ENCODE results near the gene PLD3.
A peak's percentile ranks its signal among the peaks of the same experiment; 100 is the strongest.

PLD3 gene

DNA sequence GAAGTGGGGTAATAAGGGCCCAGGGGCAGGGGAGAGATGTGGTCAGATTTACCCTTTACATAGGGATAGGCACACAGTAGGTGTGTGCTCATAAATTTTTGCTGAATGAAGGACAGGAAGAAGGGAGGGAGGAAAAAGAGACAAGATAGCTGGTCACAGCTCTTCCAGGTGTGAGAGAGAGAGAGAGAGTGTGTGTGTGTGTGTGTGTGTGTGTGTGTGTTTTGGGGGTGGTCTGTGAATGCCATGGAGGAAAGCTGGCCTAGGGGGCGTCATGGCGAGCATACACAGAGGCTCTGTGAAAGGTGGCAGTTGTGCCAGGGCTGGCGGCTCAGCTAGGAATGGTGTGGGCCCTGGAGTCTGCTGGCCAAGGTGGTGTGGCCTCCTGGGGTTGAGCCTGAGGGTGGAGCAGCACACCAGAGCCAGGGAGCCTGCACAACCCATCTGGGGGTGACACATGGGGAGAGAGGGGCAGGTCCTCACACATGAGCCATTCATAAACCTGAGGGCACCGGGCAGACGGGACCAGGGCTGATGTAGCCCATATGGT lies 70.6 kb downstream of the PLD3 start:
- H3K4me3 ChIP-seq (ENCODE audit: low read depth, low read length): no peak overlapping the region
- no peaks in the 10 kb centered on the region for H3K36me3 ChIP-seq
- no peaks in the 10 kb centered on the region for H3K27me3 ChIP-seq (ENCODE audit: insufficient read depth, low read depth, severe bottlenecking)
- H3K27ac ChIP-seq: no peak overlapping the region
- no peaks in the 10 kb centered on the region for H3K9me3 ChIP-seq (ENCODE audit: severe bottlenecking)
- TF ChIP-seq, protein P1, sequence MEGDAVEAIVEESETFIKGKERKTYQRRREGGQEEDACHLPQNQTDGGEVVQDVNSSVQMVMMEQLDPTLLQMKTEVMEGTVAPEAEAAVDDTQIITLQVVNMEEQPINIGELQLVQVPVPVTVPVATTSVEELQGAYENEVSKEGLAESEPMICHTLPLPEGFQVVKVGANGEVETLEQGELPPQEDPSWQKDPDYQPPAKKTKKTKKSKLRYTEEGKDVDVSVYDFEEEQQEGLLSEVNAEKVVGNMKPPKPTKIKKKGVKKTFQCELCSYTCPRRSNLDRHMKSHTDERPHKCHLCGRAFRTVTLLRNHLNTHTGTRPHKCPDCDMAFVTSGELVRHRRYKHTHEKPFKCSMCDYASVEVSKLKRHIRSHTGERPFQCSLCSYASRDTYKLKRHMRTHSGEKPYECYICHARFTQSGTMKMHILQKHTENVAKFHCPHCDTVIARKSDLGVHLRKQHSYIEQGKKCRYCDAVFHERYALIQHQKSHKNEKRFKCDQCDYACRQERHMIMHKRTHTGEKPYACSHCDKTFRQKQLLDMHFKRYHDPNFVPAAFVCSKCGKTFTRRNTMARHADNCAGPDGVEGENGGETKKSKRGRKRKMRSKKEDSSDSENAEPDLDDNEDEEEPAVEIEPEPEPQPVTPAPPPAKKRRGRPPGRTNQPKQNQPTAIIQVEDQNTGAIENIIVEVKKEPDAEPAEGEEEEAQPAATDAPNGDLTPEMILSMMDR (IDR thresholded peaks at IDR 0.05; ENCODE audit: low read depth, low read length): no peak
- no peak for DNase-seq

DNA sequence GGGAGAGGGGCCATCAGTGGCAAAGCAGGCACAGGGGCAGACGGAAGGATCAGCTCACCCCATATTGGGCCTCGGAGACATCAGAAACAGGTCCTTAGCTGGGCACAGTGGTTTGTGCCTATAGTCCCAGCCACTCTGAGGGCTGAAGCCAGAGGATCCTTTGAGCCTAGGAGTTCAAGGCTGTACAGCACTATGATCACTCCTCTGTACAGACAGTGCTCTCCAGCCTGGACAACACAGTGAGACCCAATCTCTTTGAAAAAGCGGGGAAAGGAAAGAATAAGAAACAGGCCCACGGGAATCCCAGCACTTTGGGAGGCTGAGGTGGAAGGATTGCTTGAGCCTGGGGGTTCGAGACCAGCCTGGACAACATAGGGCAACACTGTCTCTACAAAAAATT lies 71.3 kb downstream of the PLD3 start:
- DNase-seq: no peak
- Histone ChIP-seq H3K27ac (no peak overlapping the region), H3K27me3 (ENCODE audit: insufficient read depth, low read depth, severe bottlenecking) (no peaks in the 10 kb centered on the region), H3K9me3 (ENCODE audit: severe bottlenecking) (no peaks in the 10 kb centered on the region), H3K36me3 (no peaks in the 10 kb centered on the region), H3K4me3 (ENCODE audit: low read depth, low read length) (no peak overlapping the region)
- TF ChIP-seq, protein P1 (IDR thresholded peaks at IDR 0.05; ENCODE audit: low read depth, low read length): no peak

DNA sequence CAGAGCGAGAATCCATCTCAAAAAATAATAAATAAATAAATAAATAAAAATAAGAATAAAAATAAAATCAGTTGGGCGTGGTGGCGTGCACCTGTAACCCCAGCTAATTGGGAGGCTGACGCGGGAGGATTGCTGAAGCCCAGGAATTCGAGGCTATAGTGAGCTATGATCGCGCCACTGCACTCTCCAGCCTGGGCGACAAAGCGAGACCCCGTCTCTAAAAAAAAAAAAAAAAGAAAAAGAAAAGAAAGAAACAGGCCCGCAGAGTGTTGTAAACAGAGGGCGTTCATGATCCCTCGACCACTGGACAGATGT lies 71.9 kb downstream of the PLD3 start:
- DNase-seq: no peak
- no peaks in the 10 kb centered on the region for H3K27me3 ChIP-seq (ENCODE audit: insufficient read depth, low read depth, severe bottlenecking)
- H3K36me3 ChIP-seq: 0 out of 2 replicates have a peak, but pooled peaks cover 1% of the 10 kb centered on the region
- TF ChIP-seq, protein P1 (IDR thresholded peaks at IDR 0.05; ENCODE audit: low read depth, low read length): no peak
- no peaks in the 10 kb centered on the region for H3K9me3 ChIP-seq (ENCODE audit: severe bottlenecking)
- H3K27ac ChIP-seq: peak overlapping the region; percentile 96
- peak overlapping the region; percentile 84 for H3K4me3 ChIP-seq (ENCODE audit: low read depth, low read length)

DNA sequence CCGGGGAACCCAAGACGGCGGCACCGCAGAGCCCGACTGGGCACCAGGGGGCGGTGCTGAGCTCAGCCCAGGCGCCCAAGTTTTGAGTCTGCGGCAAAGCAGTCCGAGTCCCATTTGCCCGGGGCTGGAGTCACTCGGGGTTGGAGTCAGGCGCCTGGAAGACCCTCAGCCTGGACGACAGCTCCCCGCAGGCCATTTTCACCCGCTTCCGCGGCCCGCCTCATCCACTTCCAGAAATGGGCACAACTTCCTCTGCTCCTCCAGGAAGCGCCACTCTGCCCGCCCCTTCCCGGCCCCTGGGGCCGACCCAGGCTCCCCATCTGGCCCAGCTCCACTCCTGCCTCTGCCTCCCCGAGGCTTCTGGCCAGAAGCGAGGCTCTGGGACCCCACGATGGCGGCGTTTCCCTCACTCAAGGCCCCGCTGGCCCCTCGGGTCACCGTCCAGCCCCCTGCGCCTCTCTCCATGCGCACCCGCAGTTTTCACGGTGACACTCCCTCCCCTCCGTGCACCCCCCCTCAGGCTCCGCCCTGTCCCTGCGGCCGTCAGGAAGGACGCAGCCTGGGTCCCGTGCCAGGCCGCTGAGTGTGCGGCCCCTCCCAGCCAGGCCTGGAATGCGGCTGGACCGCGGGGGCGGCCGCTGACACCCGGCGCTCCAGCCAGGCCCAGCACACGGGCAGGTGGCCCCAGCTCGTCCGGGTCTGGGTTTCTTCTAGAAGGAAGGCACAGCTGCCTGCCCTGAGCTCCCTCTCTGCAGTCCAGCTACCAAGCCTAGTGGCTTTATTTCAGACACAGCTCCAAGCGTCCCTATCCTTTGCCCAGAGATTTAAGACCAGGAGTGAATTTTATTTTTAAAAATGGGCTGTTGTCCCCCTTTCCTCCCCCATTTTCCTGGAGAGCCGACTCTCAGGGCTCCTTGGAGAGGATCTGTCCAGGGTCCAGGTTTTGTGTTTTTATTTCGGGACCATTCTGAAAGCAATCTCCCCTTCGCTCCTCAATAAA lies 72.6 kb downstream of the PLD3 start:
- Histone ChIP-seq H3K36me3 (0 out of 2 replicates have a peak, but pooled peaks cover 3% of the 10 kb centered on the region), H3K27me3 (ENCODE audit: insufficient read depth, low read depth, severe bottlenecking) (no peaks in the 10 kb centered on the region), H3K27ac (peak overlapping the region; percentile 96), H3K9me3 (ENCODE audit: severe bottlenecking) (no peaks in the 10 kb centered on the region), H3K4me3 (ENCODE audit: low read depth, low read length) (peak overlapping the region; percentile 84)
- peak; percentile 86 for DNase-seq
- TF ChIP-seq, protein P1 (IDR thresholded peaks at IDR 0.05; ENCODE audit: low read depth, low read length): peak; percentile 87

DNA sequence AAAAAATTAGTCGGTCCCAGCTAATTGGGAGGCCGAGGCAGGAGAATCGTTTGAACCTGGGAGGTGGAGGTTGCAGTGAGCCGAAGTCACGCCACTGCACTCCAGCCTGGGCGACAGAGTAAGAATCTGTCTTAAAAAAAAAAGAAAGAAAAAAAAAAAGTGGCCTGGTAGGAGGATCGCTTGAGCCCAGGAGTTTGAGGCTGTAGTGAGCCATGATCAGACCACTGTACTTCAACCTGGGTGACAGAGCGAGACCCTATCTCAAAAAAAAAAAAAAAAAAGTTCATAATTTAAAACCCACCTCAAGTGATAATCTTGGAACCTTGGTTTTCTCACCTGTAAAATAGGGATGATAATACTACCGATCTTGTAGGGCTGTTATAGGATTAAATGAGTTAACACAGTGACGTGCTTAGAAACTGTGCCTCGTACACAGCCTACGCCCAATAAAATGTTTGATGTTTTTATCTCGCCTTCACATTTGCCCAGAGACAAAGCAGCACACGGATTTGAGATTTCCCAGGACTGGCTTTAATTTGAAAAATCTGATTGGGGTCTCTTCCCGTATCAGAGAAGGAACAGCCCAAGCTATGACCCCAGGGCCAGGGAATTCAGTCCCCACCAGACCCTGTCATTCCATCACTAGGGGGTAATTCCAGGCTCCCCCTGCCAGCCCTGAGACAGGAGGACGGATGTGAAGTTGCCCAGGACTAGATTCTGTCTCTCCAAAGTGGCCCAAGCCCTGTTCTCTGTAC lies 73.7 kb downstream of the PLD3 start:
- Histone ChIP-seq H3K9me3 (ENCODE audit: severe bottlenecking) (no peaks in the 10 kb centered on the region), H3K27me3 (ENCODE audit: insufficient read depth, low read depth, severe bottlenecking) (no peaks in the 10 kb centered on the region), H3K4me3 (ENCODE audit: low read depth, low read length) (no peak overlapping the region), H3K27ac (peak overlapping the region; percentile 96; the same call in 1 of the 2 replicates), H3K36me3 (0 out of 2 replicates have a peak, but pooled peaks cover 3% of the 10 kb centered on the region)
- no peak for DNase-seq
- TF ChIP-seq, protein P1 (IDR thresholded peaks at IDR 0.05; ENCODE audit: low read depth, low read length): no peak

All from WERI-Rb-1 (cell line).